ENCODE results near the gene BANK1. TPM values are rescaled to one million over a fixed set of nuclear protein-coding genes. Genes with fewer than 3 reads are reported as not detected.

The BANK1 gene
- total and polyA plus RNA-seq, 12 donors = 0.08 to 1.1 (median 0.35) TPM; not detected in 3

DNA sequence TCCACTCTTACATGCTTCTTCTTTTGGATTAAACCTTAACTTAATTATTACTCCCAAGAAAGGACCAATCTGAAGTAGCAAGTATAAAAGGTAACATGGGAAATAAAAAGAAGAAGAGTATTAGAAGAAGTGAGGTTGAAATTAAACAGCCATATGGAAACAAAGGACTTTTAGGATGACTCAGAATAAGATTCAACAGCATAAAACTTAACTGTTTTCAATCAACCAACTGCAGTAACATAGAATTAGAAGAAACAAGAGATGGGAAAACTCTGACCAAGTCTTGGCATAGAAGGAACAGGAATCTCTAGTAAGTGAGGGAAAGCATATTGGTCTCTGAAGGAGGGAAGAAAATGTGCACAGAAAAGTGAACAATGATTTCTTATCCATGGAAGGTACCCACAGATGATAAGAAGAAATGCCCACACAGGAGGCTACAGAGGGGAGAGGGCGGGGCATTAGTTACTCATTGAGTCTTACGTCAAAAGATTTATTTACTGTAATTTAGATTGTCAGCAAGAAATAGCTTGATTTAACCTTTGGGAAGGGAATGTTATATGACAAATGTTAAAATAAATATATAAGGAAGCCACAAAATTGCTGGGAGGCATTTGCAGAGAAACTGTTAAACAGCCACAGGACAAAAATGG, 177.3 kb downstream of the BANK1 start:
- ATAC-seq (no peak), DNase-seq (no peak)
- 90 to 93% methylated on average over 2 of the region's 2 CpGs for WGBS, 2 donors
- intact Hi-C loops (cut with DNase I) = no loop called here
- Histone ChIP-seq H3K27me3 (no peaks in the 10 kb centered on the region), H3K27ac (no peak overlapping the region), H3K4me1 (no peaks in the 10 kb centered on the region), H3K36me3 (no peaks in the 10 kb centered on the region), H3K4me3 (no peak overlapping the region), H3K9me3 (no peaks in the 10 kb centered on the region)
- TF ChIP-seq, protein P1, sequence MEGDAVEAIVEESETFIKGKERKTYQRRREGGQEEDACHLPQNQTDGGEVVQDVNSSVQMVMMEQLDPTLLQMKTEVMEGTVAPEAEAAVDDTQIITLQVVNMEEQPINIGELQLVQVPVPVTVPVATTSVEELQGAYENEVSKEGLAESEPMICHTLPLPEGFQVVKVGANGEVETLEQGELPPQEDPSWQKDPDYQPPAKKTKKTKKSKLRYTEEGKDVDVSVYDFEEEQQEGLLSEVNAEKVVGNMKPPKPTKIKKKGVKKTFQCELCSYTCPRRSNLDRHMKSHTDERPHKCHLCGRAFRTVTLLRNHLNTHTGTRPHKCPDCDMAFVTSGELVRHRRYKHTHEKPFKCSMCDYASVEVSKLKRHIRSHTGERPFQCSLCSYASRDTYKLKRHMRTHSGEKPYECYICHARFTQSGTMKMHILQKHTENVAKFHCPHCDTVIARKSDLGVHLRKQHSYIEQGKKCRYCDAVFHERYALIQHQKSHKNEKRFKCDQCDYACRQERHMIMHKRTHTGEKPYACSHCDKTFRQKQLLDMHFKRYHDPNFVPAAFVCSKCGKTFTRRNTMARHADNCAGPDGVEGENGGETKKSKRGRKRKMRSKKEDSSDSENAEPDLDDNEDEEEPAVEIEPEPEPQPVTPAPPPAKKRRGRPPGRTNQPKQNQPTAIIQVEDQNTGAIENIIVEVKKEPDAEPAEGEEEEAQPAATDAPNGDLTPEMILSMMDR (IDR thresholded peaks at IDR 0.05) = no peak

DNA sequence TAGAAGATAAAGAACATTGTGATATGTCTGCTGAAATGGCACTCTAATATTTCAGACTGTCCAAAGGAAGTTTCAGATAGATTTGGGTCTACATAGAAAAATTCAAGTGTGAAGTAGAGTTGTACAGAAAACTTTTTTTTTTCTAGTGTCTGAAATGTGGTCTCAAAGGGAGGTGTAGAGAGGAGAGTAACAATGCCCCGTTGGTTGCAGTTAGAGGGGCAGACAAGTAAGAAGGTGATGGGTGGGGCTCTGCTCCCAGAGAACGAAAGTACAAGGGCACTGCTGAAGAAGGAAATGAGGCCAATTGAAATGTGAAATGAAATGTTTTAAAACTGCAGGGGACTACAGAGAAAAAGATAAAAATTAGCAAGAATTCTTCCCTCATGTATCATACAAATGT, 177.8 kb downstream of the BANK1 start:
- no peaks in the 10 kb centered on the region for H3K27me3 ChIP-seq
- H3K27ac ChIP-seq = no peak overlapping the region
- TF ChIP-seq, protein P1 (IDR thresholded peaks at IDR 0.05) = no peak
- ATAC-seq = no peak
- no peak for DNase-seq
- 67 to 69% methylated on average over 2 of the region's 2 CpGs for WGBS, 2 donors
- no peak overlapping the region for H3K4me3 ChIP-seq
- no peaks in the 10 kb centered on the region for H3K9me3 ChIP-seq
- H3K4me1 ChIP-seq = no peaks in the 10 kb centered on the region
- H3K36me3 ChIP-seq = no peaks in the 10 kb centered on the region
- intact Hi-C loops (cut with DNase I) = no loop called here

DNA sequence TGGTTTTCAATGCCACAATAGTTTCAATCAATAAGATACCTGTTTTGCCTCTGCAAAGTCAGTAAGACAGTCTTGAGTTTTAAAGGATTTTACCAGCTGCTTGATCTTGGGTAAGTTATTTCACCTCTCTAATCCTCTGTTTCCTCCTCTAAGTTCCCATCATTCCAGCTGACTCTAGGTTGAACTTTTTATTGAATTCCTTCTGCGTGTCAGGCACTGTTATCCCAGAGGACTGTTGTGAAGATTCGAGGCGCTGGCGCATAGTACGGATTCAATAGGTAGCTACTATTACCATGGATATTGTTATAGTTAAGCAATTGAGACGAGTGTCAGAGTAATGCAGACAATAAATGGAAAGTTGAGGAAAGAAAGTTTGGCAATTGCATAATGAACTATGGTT, 179.4 kb downstream of the BANK1 start:
- Histone ChIP-seq H3K27me3 (no peaks in the 10 kb centered on the region), H3K4me1 (no peaks in the 10 kb centered on the region), H3K36me3 (no peaks in the 10 kb centered on the region), H3K4me3 (no peak overlapping the region), H3K9me3 (no peaks in the 10 kb centered on the region), H3K27ac (no peak overlapping the region)
- no peak for DNase-seq
- intact Hi-C loops (cut with DNase I) = no loop called here
- TF ChIP-seq, protein P1 (IDR thresholded peaks at IDR 0.05) = no peak
- 82 to 84% methylated on average over 6 of the region's 6 CpGs for WGBS, 2 donors
- ATAC-seq = no peak

DNA sequence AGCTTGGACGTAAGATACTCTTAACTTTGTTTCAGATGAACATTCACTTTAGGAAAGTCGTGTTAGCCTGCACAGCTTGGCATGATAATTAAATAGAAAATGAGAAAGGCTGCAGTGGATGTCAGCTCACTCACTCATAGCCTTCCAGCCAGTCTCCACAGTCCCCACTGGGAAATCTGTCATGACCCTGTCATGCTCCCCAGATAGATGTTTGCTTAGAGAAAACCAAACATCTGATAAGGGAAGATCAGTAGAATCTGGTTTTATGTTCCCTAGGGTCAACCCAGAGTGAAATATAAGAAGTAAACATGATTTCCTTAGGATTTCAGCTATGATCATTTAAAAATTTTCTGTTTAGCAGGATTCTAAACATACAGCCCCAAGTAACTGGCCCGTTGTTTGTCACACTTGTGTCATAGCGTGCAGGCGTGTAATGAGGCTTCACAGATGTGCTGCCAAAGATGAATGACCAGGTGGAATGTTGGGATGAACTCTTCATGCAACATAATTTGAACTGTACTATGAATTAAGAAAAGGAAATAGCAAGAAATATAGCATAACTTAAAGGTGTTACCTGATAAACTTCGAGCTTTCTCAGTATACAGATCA, 180.1 kb downstream of the BANK1 start:
- intact Hi-C loops (cut with DNase I) = no loop called here
- H3K4me1 ChIP-seq = no peaks in the 10 kb centered on the region
- H3K27ac ChIP-seq = no peak overlapping the region
- ATAC-seq (no peak), DNase-seq (no peak)
- TF ChIP-seq, protein P1 (IDR thresholded peaks at IDR 0.05) = no peak
- no peaks in the 10 kb centered on the region for H3K36me3 ChIP-seq
- H3K4me3 ChIP-seq = no peak overlapping the region
- WGBS, 2 donors = 59 to 60% methylated on average over 6 of the region's 6 CpGs
- H3K9me3 ChIP-seq = no peaks in the 10 kb centered on the region
- H3K27me3 ChIP-seq = no peaks in the 10 kb centered on the region
